Mesodermal cell (in vitro differentiated cells): ENCODE data around the gene FXYD1.
A peak's percentile ranks its signal among the peaks of the same experiment; 100 is the strongest.

Experiments used
- H3K27ac ChIP-seq: 2 replicates; pipeline ENCODE4 v1.7.0; 2013; ENCODE audit warnings: mild to moderate bottlenecking, low read depth, low read length, moderate library complexity; ENCODE audit not compliant: severe bottlenecking
- H3K36me3 ChIP-seq: 2 replicates; pipeline ENCODE4 v1.7.1; 2013; ENCODE audit warnings: mild to moderate bottlenecking, low read length, moderate library complexity; ENCODE audit not compliant: control insufficient read depth, insufficient read depth
- H3K4me1 ChIP-seq: one replicate; pipeline ENCODE4 v1.7.1; 2013; ENCODE audit warnings: mild to moderate bottlenecking, low read length; ENCODE audit not compliant: insufficient read depth, control insufficient read depth, poor library complexity, severe bottlenecking
- H3K4me3 ChIP-seq: 2 replicates; pipeline ENCODE4 v1.7.0; 2013; ENCODE audit warnings: low read length, control low read depth, mild to moderate bottlenecking; ENCODE audit not compliant: insufficient read depth, poor library complexity, severe bottlenecking; ENCODE audit errors: extremely low read depth
- H3K9me3 ChIP-seq: 2 replicates; pipeline ENCODE4 v1.7.1; 2013; ENCODE audit warnings: mild to moderate bottlenecking, low read length, moderate library complexity; ENCODE audit not compliant: control insufficient read depth
- WGBS, 2 experiments: methylation state at CpG; one replicate each; pipeline ENCODE4 v1.1.5; 2013; ENCODE audit warnings: missing lambda C conversion rate in 2 of 2; ENCODE audit not compliant: insufficient coverage in 2 of 2; 5-methylcytosine and 5-hydroxymethylcytosine counted together

Gene FXYD1

GRCh38 chr19:35136231-35136630 lies 2.4 kb upstream of the FXYD1 start:
- no peak overlapping the region for H3K4me3 ChIP-seq
- WGBS, 2 experiments, result 85 to 90% methylated on average over 6 to 11 of the region's 11 CpGs
- no peaks in the 10 kb centered on the region for H3K36me3 ChIP-seq
- H3K27ac ChIP-seq, result no peak overlapping the region
- H3K4me1 ChIP-seq, result peaks cover 16% of the 10 kb centered on the region
- H3K9me3 ChIP-seq, result no peaks in the 10 kb centered on the region

GRCh38 chr19:35136977-35137702 lies 1.5 kb upstream of the FXYD1 start:
- WGBS, 2 experiments, result 90 to 96% methylated on average over 8 of the region's 9 CpGs

GRCh38 chr19:35140207-35140961 lies 1.8 kb downstream of the FXYD1 start:
- 75 to 78% methylated on average over 12 of the region's 12 CpGs for WGBS, 2 experiments
- H3K9me3 ChIP-seq, result no peaks in the 10 kb centered on the region
- H3K27ac ChIP-seq, result no peak overlapping the region
- H3K4me3 ChIP-seq, result no peak overlapping the region
- H3K4me1 ChIP-seq, result peaks cover 22% of the 10 kb centered on the region
- no peaks in the 10 kb centered on the region for H3K36me3 ChIP-seq

More at GRCh38 chr19:35136977-35137702, 1.5 kb upstream of the FXYD1 start:
- no peak overlapping the region for H3K4me3 ChIP-seq
- no peaks in the 10 kb centered on the region for H3K36me3 ChIP-seq
- H3K4me1 ChIP-seq, result peaks cover 16% of the 10 kb centered on the region
- no peak overlapping the region for H3K27ac ChIP-seq
- no peaks in the 10 kb centered on the region for H3K9me3 ChIP-seq

GRCh38 chr19:35140962-35141836 lies 2.6 kb downstream of the FXYD1 start:
- no peak overlapping the region for H3K4me3 ChIP-seq
- H3K27ac ChIP-seq, result no peak overlapping the region
- H3K4me1 ChIP-seq, result peaks cover 22% of the 10 kb centered on the region
- H3K36me3 ChIP-seq, result no peaks in the 10 kb centered on the region
- no peaks in the 10 kb centered on the region for H3K9me3 ChIP-seq
- WGBS, 2 experiments, result 6 to 7% methylated on average over 22 to 36 of the region's 48 CpGs

- peaks cover 22% of the 10 kb centered on the region for H3K4me1 ChIP-seq
- H3K9me3 ChIP-seq, result no peaks in the 10 kb centered on the region
- H3K4me3 ChIP-seq, result no peak overlapping the region
- H3K36me3 ChIP-seq, result no peaks in the 10 kb centered on the region
- 2 to 22% methylated on average over 8 to 14 of the region's 21 CpGs for WGBS, 2 experiments
- no peak overlapping the region for H3K27ac ChIP-seq
These were observed 3.4 kb downstream of the FXYD1 start for GRCh38 chr19:35141837-35142605.

- Histone ChIP-seq H3K36me3 (no peaks in the 10 kb centered on the region), H3K9me3 (no peaks in the 10 kb centered on the region), H3K4me1 (peaks cover 22% of the 10 kb centered on the region), H3K27ac (no peak overlapping the region), H3K4me3 (peak overlapping the region; percentile 26)
- WGBS, 2 experiments, result 0 to 2% methylated on average over 5 to 11 of the region's 46 CpGs
These were observed 4.1 kb downstream of the FXYD1 start for GRCh38 chr19:35142606-35143230.

GRCh38 chr19:35143231-35143715 lies 4.6 kb downstream of the FXYD1 start, which contains the start of gene FXYD7:
Gene FXYD7 (plus strand): TSS chr19:35143255. CDS start chr19:35143334, 79 bp downstream.
- peak within 1 kb of the TSS; percentile 26 for H3K4me3 ChIP-seq
- WGBS, 2 experiments, result 6 to 8% methylated on average over 7 to 17 of the region's 31 CpGs
- H3K4me1 ChIP-seq, result peaks cover 22% of the 10 kb centered on the region
- H3K9me3 ChIP-seq, result no peaks in the 10 kb centered on the region
- no peaks in the 10 kb centered on the region for H3K36me3 ChIP-seq
- no peak within 1 kb of the TSS for H3K27ac ChIP-seq

- H3K4me1 ChIP-seq, result peaks cover 22% of the 10 kb centered on the region
- no peak overlapping the region for H3K4me3 ChIP-seq
- no peaks in the 10 kb centered on the region for H3K9me3 ChIP-seq
- no peaks in the 10 kb centered on the region for H3K36me3 ChIP-seq
- H3K27ac ChIP-seq, result no peak overlapping the region
- 25 to 29% methylated on average over 2 to 3 of the region's 3 CpGs for WGBS, 2 experiments
These were observed 5.2 kb downstream of the FXYD1 start for GRCh38 chr19:35143818-35144217.

- no peak overlapping the region for H3K27ac ChIP-seq
- H3K4me1 ChIP-seq, result peaks cover 18% of the 10 kb centered on the region
- H3K4me3 ChIP-seq, result no peak overlapping the region
- no peaks in the 10 kb centered on the region for H3K9me3 ChIP-seq
- no peaks in the 10 kb centered on the region for H3K36me3 ChIP-seq
- 8 to 10% methylated on average over 2 to 3 of the region's 6 CpGs for WGBS, 2 experiments
These were observed 5.6 kb downstream of the FXYD1 start for GRCh38 chr19:35144259-35144599.
